GM19455 (cell line): ENCODE measurements around the gene MYO15A.

Experiments
- ATAC-seq: cut with Tn5 transposase; IDR thresholded peaks from one replicate; pipeline ENCODE4 v1.9.1; 2021; ENCODE audit not compliant: unreplicated experiment

Gene MYO15A

DNA sequence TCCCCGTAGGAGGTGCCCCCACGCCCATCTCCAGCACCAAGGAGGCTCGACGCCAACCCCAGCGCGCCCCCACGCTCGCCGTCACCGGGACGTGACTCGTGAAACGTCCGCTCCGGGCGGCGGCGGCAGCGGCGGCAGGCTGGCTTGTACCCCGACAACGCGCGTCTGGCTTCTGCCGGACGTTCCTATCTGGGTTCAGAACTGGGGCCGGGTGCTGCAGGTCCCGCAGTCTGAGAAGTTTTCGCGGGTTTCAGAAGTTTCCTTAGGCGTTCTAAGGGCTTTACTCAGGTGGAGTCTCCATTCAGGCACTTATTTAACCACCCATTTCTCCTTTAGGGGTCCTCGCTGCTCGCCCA, 74.4 kb downstream of the MYO15A start:
- peak; percentile 35 for ATAC-seq

GRCh38 chr17:18183334-18184142, 75.0 kb downstream of the MYO15A start, which contains the start of gene ALKBH5:
ALKBH5 (plus strand) TSS chr17:18183828; CDS start chr17:18184244, 416 bp downstream.
- peak; percentile 76 for ATAC-seq

GRCh38 chr17:18184143-18185031, 75.8 kb downstream of the MYO15A start:
- ATAC-seq: no peak

GRCh38 chr17:18185391-18185790, 76.8 kb downstream of the MYO15A start:
- ATAC-seq: no peak

- ATAC-seq: no peak
These were observed 77.5 kb downstream of the MYO15A start for GRCh38 chr17:18185832-18186626.

DNA sequence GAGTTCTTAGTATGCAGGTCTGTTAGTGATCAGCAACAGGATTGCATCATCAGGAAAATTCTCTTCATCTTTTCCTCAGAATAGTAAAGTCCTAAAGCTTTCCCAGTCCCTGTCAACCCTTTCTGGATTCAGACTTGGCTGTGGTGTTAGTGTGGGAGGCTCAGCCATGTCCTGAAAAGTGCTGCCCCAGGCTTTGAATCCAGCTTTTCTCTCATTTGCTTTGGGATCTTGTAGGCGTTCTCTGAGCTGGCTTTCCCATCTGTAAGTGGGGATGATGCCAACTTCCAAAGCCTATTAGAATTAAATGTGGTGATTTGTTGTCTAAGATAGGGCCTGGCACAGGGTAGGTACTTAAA, 78.0 kb downstream of the MYO15A start:
- no peak for ATAC-seq

DNA sequence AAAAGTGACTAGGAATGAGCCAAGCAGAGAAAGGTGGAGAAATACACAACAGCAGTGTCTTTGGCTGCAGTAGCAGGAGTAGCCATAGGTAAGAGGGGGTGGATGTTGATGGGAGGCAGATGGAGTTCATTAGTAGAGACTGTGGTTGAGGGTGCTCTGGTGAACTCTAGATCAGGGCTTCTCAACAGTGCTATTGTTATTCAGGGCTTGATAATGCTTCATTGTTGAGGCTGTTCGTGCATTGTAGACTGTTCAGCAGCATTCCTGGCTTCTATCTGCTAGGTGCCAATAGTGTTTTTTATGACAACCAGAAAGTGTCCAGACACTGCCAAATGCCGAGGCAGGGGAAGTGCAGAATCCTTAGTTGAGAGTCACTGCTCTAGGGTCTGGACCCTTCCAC, 78.7 kb downstream of the MYO15A start:
- ATAC-seq: no peak

DNA sequence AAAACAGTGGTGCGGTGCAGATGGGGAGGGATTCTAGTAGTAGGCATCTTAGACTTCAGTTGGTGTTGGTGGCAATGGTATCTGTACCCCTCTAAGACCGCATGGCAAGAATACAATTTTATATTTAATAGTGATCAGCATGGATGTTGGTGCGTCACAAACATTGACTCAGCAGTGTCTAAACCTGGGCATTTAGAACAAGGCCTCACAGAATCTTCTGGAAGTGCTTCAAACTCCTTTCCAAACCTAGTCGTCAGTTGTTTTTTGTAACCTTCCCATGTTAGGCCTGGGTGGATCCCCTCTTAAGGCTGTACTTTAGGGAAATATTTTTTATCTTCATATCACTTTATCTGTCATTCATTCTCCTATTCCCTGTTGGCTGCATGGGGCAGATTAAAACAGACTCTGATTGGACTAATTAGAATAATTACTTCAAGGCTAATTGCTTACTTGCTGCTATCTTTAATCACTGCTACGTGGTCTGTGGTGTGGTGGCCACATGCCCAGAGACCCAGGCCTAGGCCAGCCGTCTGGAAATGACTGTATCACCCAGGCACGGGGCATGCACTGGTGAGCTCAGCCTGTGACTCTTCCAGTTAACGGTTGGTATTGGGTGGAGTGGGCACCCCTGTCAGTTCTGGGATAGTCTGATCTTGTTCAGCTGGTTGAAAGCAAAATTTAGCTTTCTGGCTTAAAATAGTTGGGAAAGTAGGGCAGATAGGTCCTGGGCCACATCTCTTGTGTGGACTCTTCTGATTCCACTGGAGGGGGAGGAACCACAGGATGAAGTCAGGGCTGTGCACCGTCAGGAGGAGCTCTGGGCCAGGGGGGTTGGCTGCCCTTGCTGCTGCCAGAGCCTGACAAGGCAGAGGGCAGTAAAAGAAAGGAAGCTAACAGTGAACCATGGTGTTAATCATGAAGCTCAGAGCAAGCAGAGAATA, 79.5 kb downstream of the MYO15A start:
- ATAC-seq: no peak

GRCh38 chr17:18190628-18191235, 82.2 kb downstream of the MYO15A start:
- ATAC-seq: no peak

- ATAC-seq: no peak
These were observed 82.7 kb downstream of the MYO15A start for GRCh38 chr17:18191236-18191667.

DNA sequence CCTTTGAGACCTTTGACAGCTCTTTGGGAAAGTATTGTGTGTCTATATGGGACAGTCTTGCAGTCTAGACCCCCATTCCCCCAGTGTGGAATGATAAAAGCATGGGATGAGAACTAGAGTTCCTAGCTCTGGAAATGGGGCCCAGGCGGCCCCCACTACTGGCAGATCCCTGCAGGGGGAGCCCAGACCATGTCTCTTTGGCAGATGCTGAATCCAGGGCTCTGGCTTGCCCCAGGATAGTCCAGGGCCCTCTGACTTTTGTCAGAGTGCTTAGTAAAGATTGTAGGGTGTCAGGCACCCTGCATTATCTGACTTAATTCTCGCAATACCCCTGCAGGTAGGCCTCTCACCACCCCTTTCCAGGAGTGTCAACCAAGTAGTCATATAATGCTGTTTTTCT, 83.4 kb downstream of the MYO15A start:
- ATAC-seq: no peak

DNA sequence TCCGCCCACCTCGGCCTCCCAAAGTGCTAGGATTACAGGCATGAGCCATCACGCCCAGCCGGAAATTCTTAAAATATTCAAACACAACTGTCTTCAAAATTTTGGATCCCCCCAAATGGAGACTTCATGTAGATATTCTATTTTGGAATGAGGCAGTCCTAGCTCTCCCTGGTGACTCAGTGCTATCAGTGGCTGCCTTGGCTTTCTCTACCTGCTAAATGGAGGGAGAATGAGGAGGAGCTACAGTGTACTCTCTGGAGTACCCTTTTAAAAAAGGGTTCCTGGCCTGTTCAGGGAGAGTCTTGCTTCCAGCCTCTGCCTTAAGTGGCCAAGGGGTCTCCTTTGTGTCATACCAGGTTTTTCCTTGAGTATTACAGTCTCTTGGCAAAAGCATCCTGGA, 85.8 kb downstream of the MYO15A start:
- no peak for ATAC-seq

GRCh38 chr17:18194804-18195203, 86.2 kb downstream of the MYO15A start:
- no peak for ATAC-seq

DNA sequence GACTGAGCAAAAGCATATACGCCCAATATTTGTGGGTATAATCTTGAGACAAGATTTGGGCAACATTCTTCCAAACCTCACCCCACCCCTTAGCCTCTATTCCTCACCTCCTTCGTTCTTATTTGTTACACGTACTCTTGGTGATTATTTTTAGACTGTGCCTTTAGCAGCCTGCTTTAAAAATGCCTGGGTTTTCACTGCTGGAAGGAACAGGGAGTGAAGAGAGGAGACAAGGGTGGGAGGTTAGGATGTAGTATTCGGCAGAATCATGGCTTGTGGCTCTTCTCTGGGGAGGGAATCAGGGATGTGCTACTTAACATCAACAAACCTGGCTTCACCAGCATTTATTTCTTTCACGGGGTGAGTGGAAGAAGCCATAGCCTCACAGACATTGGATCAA, 86.7 kb downstream of the MYO15A start:
- ATAC-seq: no peak

- no peak for ATAC-seq
These were observed 89.1 kb downstream of the MYO15A start for GRCh38 chr17:18197535-18198194.

- no peak for ATAC-seq
These were observed 90.0 kb downstream of the MYO15A start for GRCh38 chr17:18198530-18198929.

- ATAC-seq: no peak
These were observed 92.6 kb downstream of the MYO15A start for GRCh38 chr17:18201108-18201507.

DNA sequence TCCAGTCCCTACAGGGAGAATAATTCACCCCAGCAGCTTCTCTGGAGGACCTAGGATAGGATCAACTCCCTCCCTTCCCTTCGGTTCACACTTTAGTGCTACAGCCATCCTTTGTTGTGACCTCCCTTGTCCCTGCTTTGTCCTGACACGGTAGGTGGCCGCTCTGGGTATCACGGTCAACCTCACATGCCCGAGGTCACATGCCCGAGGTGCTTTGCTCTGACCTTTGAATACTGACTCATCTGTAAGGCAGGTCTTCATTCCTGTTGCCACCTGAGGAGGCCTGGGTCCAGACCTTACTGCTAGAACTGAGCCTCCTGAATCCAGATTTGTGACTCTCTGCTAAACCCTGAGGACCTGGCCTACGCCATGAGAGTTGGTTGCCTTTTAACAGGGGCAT, 94.8 kb downstream of the MYO15A start:
- ATAC-seq: no peak

DNA sequence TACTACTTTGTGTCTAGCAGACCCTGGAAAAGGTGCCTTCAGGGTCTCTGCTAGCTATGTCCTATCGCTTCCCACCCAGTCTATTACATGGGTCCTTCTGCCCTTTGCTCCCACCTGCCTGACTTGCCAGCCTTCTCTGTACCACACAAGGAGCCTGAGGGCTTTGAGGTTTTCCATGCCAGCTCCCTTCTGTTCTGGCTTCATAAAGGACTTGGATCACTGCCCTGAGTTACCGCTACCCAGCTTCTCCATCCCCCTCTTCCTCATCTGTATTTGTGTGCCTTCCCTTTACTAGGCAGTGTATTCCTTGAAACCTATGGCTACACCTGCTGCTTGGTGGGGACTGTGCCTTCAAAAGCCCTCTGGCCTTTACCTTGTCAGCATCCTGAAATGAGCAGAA, 97.3 kb downstream of the MYO15A start:
- no peak for ATAC-seq
